Peyer's patch (tissue), 4 donors: ENCODE results near the gene PSG1. TPM values are rescaled to one million over a fixed set of nuclear protein-coding genes. Genes with fewer than 3 reads are reported as not detected.

ENCODE experiments used
- DNase-seq, 3 donors: peaks; one replicate each; pipeline ENCODE4 v3.0.0-alpha.2; 2017 to 2019
- H3K27ac ChIP-seq, 4 donors: fragments of 200-600 bp; sonication (generic); one replicate each; pipeline ENCODE4 v1.5.1; 2016 to 2019
- H3K27me3 ChIP-seq, 2 donors: fragments of 200-600 bp; sonication (generic); one replicate each; pipeline ENCODE4 v1.5.1; 2019
- H3K36me3 ChIP-seq, 3 donors: fragments of 200-600 bp; sonication (generic); one replicate each; pipeline ENCODE4 v1.5.1; 2016 to 2019
- H3K4me1 ChIP-seq, 4 donors: fragments of 200-600 bp; sonication (generic); one replicate each; pipeline ENCODE4 v1.5.1; 2016 to 2019
- H3K4me3 ChIP-seq, 4 donors: fragments of 200-600 bp; sonication (generic); 1 replicate in 3 of 4; 2 replicates in 1 of 4; pipeline ENCODE4 v1.5.1; 2016 to 2019; ENCODE audit warnings: mild to moderate bottlenecking in 1 of 4
- H3K9me3 ChIP-seq, 4 donors: fragments of 200-600 bp; sonication (generic); one replicate each; pipeline ENCODE4 v1.5.1; 2016 to 2019; ENCODE audit warnings: mild to moderate bottlenecking in 1 of 4
- POLR2A ChIP-seq, 2 donors: fragments of 450-650 bp; IDR thresholded peaks; one replicate each; pipeline ENCODE4 v1.5.1; 2017; ENCODE audit warnings: antibody characterized with exemption in 2 of 2, mild to moderate bottlenecking in 2 of 2, moderate library complexity in 2 of 2
- total RNA-seq, 4 donors: library from RNA; depleted of rRNA; stranded (reverse); fragments of >200 nt; gene quantifications; one replicate each; pipeline ENCODE4 v1.1.0, GENCODE V29; 2016
- TF ChIP-seq, protein P1 (sequence below), 6 experiments: fragments of 450-650 bp in 4 of 6; fragments of 200-600 bp in 2 of 6; sonication (generic) in 1 of 6; IDR thresholded peaks; one replicate each; pipeline ENCODE4 v1.5.1; 2017 to 2019; ENCODE audit warnings: antibody characterized with exemption in 6 of 6, mild to moderate bottlenecking in 3 of 6, moderate library complexity in 1 of 6

PSG1 gene
- total RNA-seq, 4 donors from 2014 or later = not detected

DNA sequence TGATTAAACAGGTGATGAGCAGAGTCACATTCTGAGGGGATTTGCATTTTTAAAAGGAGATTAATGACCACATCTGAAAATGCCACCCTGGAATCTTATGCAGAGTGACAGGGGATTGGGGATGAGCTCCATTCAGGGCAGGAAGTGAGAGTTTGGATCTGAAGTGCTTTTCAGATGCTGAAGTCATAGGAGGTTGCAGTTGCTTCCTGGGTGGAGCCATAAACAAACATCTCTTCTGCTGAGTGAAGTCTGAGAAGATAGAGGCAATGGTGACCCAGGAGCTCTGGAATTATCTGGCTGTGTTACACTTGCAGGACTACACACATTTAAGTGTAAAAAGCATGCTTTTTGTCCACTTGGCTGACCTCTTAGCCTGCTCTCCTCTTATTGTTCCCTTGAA, 62.6 kb downstream of the PSG1 start:
- H3K9me3 ChIP-seq = no peaks in the 10 kb centered on the region
- no peaks in the 10 kb centered on the region for H3K4me1 ChIP-seq
- TF ChIP-seq POLR2A (IDR thresholded peaks at IDR 0.05) = no peak
- TF ChIP-seq, protein P1, sequence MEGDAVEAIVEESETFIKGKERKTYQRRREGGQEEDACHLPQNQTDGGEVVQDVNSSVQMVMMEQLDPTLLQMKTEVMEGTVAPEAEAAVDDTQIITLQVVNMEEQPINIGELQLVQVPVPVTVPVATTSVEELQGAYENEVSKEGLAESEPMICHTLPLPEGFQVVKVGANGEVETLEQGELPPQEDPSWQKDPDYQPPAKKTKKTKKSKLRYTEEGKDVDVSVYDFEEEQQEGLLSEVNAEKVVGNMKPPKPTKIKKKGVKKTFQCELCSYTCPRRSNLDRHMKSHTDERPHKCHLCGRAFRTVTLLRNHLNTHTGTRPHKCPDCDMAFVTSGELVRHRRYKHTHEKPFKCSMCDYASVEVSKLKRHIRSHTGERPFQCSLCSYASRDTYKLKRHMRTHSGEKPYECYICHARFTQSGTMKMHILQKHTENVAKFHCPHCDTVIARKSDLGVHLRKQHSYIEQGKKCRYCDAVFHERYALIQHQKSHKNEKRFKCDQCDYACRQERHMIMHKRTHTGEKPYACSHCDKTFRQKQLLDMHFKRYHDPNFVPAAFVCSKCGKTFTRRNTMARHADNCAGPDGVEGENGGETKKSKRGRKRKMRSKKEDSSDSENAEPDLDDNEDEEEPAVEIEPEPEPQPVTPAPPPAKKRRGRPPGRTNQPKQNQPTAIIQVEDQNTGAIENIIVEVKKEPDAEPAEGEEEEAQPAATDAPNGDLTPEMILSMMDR (IDR thresholded peaks at IDR 0.05) = no peak
- H3K36me3 ChIP-seq = no peaks in the 10 kb centered on the region
- H3K4me3 ChIP-seq = no peak overlapping the region
- no peak overlapping the region for H3K27ac ChIP-seq
- no peak for DNase-seq
- H3K27me3 ChIP-seq = no peaks in the 10 kb centered on the region

Other genes with a start within 250 kb of the PSG1 start
- gene PSG3, start 139.2 kb downstream of the PSG1 start, total RNA-seq = not detected
- gene PSG8, start 114.0 kb downstream of the PSG1 start, total RNA-seq = not detected
- not detected for gene PSG6, start 38.2 kb upstream of the PSG1 start, total RNA-seq
- gene PSG7, start 57.5 kb upstream of the PSG1 start, total RNA-seq = not detected
- not detected for gene PSG11, start 146.8 kb upstream of the PSG1 start, total RNA-seq
- gene PSG2, start 203.0 kb upstream of the PSG1 start, total RNA-seq = not detected